ENCODE measurements around the gene TRIM56. TPM values are rescaled to one million over a fixed set of nuclear protein-coding genes. Genes with fewer than 3 reads are reported as not detected.

Gene TRIM56, protein sequence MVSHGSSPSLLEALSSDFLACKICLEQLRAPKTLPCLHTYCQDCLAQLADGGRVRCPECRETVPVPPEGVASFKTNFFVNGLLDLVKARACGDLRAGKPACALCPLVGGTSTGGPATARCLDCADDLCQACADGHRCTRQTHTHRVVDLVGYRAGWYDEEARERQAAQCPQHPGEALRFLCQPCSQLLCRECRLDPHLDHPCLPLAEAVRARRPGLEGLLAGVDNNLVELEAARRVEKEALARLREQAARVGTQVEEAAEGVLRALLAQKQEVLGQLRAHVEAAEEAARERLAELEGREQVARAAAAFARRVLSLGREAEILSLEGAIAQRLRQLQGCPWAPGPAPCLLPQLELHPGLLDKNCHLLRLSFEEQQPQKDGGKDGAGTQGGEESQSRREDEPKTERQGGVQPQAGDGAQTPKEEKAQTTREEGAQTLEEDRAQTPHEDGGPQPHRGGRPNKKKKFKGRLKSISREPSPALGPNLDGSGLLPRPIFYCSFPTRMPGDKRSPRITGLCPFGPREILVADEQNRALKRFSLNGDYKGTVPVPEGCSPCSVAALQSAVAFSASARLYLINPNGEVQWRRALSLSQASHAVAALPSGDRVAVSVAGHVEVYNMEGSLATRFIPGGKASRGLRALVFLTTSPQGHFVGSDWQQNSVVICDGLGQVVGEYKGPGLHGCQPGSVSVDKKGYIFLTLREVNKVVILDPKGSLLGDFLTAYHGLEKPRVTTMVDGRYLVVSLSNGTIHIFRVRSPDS
- 8.8 to 12.1 TPM (median 10.8 TPM) in 5 replicates for total RNA-seq (2022; extraction: Qiagen RNA extraction; ENCODE audit: low read depth)

DNA sequence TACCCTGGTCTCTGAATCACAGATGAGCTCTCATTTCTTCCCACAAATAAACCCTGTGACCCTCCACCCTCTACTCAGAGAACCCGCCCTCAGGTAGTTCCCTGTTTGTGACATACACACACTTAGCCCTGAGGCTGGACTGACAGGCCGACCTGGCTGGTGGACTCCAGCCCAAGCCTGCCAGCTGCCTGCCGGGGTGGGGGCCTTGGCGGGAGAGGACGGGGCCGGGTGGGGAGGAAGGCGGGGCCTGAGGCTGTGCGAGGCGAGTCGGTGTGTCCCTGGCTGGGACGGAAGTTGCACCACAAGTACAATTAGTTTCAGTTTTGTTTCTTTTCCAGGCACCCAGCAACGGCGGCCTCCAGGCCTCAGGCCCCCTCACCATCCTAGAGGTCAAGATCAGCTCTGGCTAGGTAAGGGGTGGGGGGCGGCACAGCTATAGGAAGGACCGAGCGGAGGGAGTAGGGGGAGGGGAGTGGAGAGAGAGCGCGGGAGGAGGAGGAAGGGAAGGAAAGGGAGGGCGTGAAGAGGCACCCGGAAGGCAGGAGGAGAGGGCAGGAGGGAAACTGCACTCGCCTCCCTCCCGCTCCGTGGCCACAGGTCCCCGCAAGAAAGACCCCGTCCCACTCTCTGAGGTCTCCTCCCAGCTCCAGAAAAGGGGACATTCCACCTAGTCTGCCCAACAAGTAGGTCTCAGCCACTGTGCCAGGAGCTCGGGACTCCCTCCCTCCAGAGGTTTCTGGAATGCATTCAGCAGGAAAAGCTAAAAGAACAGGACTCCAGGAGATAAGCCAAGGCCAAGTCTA is at the start of gene TRIM56:
Gene TRIM56, plus strand, starts transcription at position 320 of the 803 bp plus-strand sequence. CDS start 1,832 bp downstream, outside the sequence.

DNA sequence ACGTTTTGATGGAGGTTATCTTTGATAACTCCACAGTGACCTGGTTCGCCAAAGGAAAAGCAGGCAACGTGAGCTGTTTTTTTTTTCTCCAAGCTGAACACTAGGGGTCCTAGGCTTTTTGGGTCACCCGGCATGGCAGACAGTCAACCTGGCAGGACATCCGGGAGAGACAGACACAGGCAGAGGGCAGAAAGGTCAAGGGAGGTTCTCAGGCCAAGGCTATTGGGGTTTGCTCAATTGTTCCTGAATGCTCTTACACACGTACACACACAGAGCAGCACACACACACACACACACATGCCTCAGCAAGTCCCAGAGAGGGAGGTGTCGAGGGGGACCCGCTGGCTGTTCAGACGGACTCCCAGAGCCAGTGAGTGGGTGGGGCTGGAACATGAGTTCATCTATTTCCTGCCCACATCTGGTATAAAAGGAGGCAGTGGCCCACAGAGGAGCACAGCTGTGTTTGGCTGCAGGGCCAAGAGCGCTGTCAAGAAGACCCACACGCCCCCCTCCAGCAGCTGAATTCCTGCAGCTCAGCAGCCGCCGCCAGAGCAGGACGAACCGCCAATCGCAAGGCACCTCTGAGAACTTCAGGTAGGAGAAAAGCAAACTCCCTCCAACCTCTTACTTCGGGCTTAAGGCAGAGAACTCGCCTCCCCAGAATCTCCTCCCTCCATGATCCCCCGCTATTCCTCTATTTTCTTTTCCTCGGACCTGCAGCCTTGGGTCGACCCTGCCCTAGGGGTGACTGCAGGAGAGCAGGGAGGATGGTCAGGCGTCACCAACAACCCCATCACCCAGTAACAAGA is 41.6 kb downstream of the TRIM56 start, which contains the start of gene SERPINE1:
Gene SERPINE1, plus strand, starts transcription at position 454 of the 809 bp plus-strand sequence. CDS start 1,290 bp downstream, outside the sequence.

Other genes starting within 250 kb of the TRIM56 start
- 11.0 to 15.9 TPM (median 13.4 TPM) in 5 replicates for gene SLC12A9, start 232.8 kb upstream of the TRIM56 start, total RNA-seq (2022; extraction: Qiagen RNA extraction; ENCODE audit: low read depth)
- gene TRIP6, start 218.1 kb upstream of the TRIM56 start, total RNA-seq (2022; extraction: Qiagen RNA extraction; ENCODE audit: low read depth) = 40.0 to 57.6 TPM (median 56.1 TPM) in 5 replicates
- gene SRRT, start 210.4 kb upstream of the TRIM56 start, total RNA-seq (2022; extraction: Qiagen RNA extraction; ENCODE audit: low read depth) = 117 to 160 TPM (median 136 TPM) in 5 replicates
- gene UFSP1, start 195.8 kb upstream of the TRIM56 start, total RNA-seq (2022; extraction: Qiagen RNA extraction; ENCODE audit: low read depth) = 3.5 to 7.4 TPM (median 5.7 TPM) in 5 replicates
- gene ACHE, start 189.6 kb upstream of the TRIM56 start, total RNA-seq (2022; extraction: Qiagen RNA extraction; ENCODE audit: low read depth) = 1.4 to 2.5 TPM (median 2.2 TPM) in 5 replicates
- gene MUC3A, start 135.9 kb upstream of the TRIM56 start, total RNA-seq (2022; extraction: Qiagen RNA extraction; ENCODE audit: low read depth) = 10.0 to 17.6 TPM (median 16.9 TPM) in 5 replicates
- 11.2 to 21.5 TPM (median 18.6 TPM) in 5 replicates for gene MUC12, start 115.9 kb upstream of the TRIM56 start, total RNA-seq (2022; extraction: Qiagen RNA extraction; ENCODE audit: low read depth)
- 0.02 to 0.29 TPM (median 0.21 TPM) in 5 replicates for gene MUC17, start 65.4 kb upstream of the TRIM56 start, total RNA-seq (2022; extraction: Qiagen RNA extraction; ENCODE audit: low read depth)
- gene SERPINE1, start 41.6 kb downstream of the TRIM56 start, total RNA-seq (2022; extraction: Qiagen RNA extraction; ENCODE audit: low read depth) = 868 to 1,053 TPM (median 898 TPM) in 5 replicates
- 132 to 142 TPM (median 140 TPM) in 5 replicates for gene AP1S1, start 69.0 kb downstream of the TRIM56 start, total RNA-seq (2022; extraction: Qiagen RNA extraction; ENCODE audit: low read depth)
- 7.8 to 20.9 TPM (median 15.1 TPM) in 5 replicates for gene VGF, start 80.1 kb downstream of the TRIM56 start, total RNA-seq (2022; extraction: Qiagen RNA extraction; ENCODE audit: low read depth)
- 0.06 to 0.15 TPM (median 0.14 TPM) in 5 replicates for gene NAT16, start 94.8 kb downstream of the TRIM56 start, total RNA-seq (2022; extraction: Qiagen RNA extraction; ENCODE audit: low read depth)
- not detected in 5 replicates for gene MOGAT3, start 115.6 kb downstream of the TRIM56 start, total RNA-seq (2022; extraction: Qiagen RNA extraction; ENCODE audit: low read depth)
- 60.2 to 81.0 TPM (median 74.2 TPM) in 5 replicates for gene PLOD3, start 132.1 kb downstream of the TRIM56 start, total RNA-seq (2022; extraction: Qiagen RNA extraction; ENCODE audit: low read depth)
- gene ZNHIT1, start 132.7 kb downstream of the TRIM56 start, total RNA-seq (2022; extraction: Qiagen RNA extraction; ENCODE audit: low read depth) = 66.8 to 107 TPM (median 93.2 TPM) in 5 replicates
- gene CLDN15, start 152.3 kb downstream of the TRIM56 start, total RNA-seq (2022; extraction: Qiagen RNA extraction; ENCODE audit: low read depth) = 7.1 to 13.7 TPM (median 12.2 TPM) in 5 replicates
- 120 to 145 TPM (median 139 TPM) in 5 replicates for gene FIS1, start 159.6 kb downstream of the TRIM56 start, total RNA-seq (2022; extraction: Qiagen RNA extraction; ENCODE audit: low read depth)
- 51.8 to 55.9 TPM (median 54.9 TPM) in 5 replicates for gene IFT22, start 236.3 kb downstream of the TRIM56 start, total RNA-seq (2022; extraction: Qiagen RNA extraction; ENCODE audit: low read depth)

All from A549 treated with RU486 at 1 μM for 4 hours (cell line).